ENCODE data around the gene ACOX2. TPM values are rescaled to one million over a fixed set of nuclear protein-coding genes. Genes with fewer than 3 reads are reported as not detected.
"Not testable (repeated sequence)": the region's sequence is repeated elsewhere in the genome, so short reads cannot be mapped to it uniquely, and the experiment has no call there.

ACOX2 gene
- total RNA-seq, 1 experiment from 2014 or later: not detected

- no peak for DNase-seq (ENCODE audit: low spot score)
Observed at GRCh38 chr3:58535531-58536500, 1.2 kb downstream of the ACOX2 start.

- no peak for DNase-seq (ENCODE audit: low spot score)
Observed at GRCh38 chr3:58534592-58535494, 2.1 kb downstream of the ACOX2 start.

GRCh38 chr3:58532794-58533220, 4.2 kb downstream of the ACOX2 start:
- DNase-seq (ENCODE audit: low spot score): peak; percentile 61

- no peak for DNase-seq (ENCODE audit: low spot score)
Observed at GRCh38 chr3:58531956-58532355, 5.0 kb downstream of the ACOX2 start.

GRCh38 chr3:58531555-58531954, 5.4 kb downstream of the ACOX2 start:
- DNase-seq (ENCODE audit: low spot score): no peak

GRCh38 chr3:58530354-58530865, 6.6 kb downstream of the ACOX2 start:
- no peak for DNase-seq (ENCODE audit: low spot score)

- DNase-seq (ENCODE audit: low spot score): peak; percentile 16
Observed at GRCh38 chr3:58529516-58530353, 7.3 kb downstream of the ACOX2 start.

GRCh38 chr3:58528629-58529028, 8.4 kb downstream of the ACOX2 start:
- DNase-seq (ENCODE audit: low spot score): no peak

GRCh38 chr3:58527440-58527839, 9.6 kb downstream of the ACOX2 start:
- DNase-seq (ENCODE audit: low spot score): not testable (repeated sequence)

- no peak for DNase-seq (ENCODE audit: low spot score)
Observed at GRCh38 chr3:58526515-58526957, 10.5 kb downstream of the ACOX2 start.

GRCh38 chr3:58524326-58524888, 12.6 kb downstream of the ACOX2 start:
- no peak for DNase-seq (ENCODE audit: low spot score)

GRCh38 chr3:58522759-58523425, 14.1 kb downstream of the ACOX2 start:
- no peak for DNase-seq (ENCODE audit: low spot score)

- DNase-seq (ENCODE audit: low spot score): no peak
Observed at GRCh38 chr3:58521917-58522631, 14.9 kb downstream of the ACOX2 start.

- no peak for DNase-seq (ENCODE audit: low spot score)
Observed at GRCh38 chr3:58521336-58521670, 15.7 kb downstream of the ACOX2 start.

GRCh38 chr3:58520403-58521335, 16.3 kb downstream of the ACOX2 start:
- DNase-seq (ENCODE audit: low spot score): no peak

GRCh38 chr3:58519668-58520402, 17.2 kb downstream of the ACOX2 start:
- DNase-seq (ENCODE audit: low spot score): no peak

- no peak for DNase-seq (ENCODE audit: low spot score)
Observed at GRCh38 chr3:58518291-58518789, 18.6 kb downstream of the ACOX2 start.
